HG03175 (cell line): ENCODE measurements around the gene SGSH.

Experiments
- ATAC-seq: cut with Tn5 transposase; IDR thresholded peaks from one replicate; pipeline ENCODE4 v1.9.1; 2021; ENCODE audit warnings: mild to moderate bottlenecking, moderate library complexity; ENCODE audit not compliant: unreplicated experiment

Gene SGSH

GRCh38 chr17:80187090-80187489, 33.0 kb downstream of the SGSH start:
- ATAC-seq: no peak

- ATAC-seq: no peak
These were observed 34.2 kb downstream of the SGSH start for GRCh38 chr17:80185968-80186367.

GRCh38 chr17:80184423-80184714, 35.8 kb downstream of the SGSH start:
- ATAC-seq: no peak

GRCh38 chr17:80183581-80184422, 36.3 kb downstream of the SGSH start:
- no peak for ATAC-seq

- no peak for ATAC-seq
These were observed 37.3 kb downstream of the SGSH start for GRCh38 chr17:80182845-80183223.

GRCh38 chr17:80182118-80182844, 37.9 kb downstream of the SGSH start:
- no peak for ATAC-seq

GRCh38 chr17:80181431-80181830, 38.7 kb downstream of the SGSH start:
- no peak for ATAC-seq

- no peak for ATAC-seq
These were observed 39.9 kb downstream of the SGSH start for GRCh38 chr17:80180192-80180591.

GRCh38 chr17:80177986-80178595, 42.0 kb downstream of the SGSH start:
- ATAC-seq: no peak

- no peak for ATAC-seq
These were observed 43.4 kb downstream of the SGSH start for GRCh38 chr17:80176757-80177156.

- no peak for ATAC-seq
These were observed 46.2 kb downstream of the SGSH start for GRCh38 chr17:80173916-80174315.

GRCh38 chr17:80173126-80173525, 47.0 kb downstream of the SGSH start:
- ATAC-seq: no peak

GRCh38 chr17:80171681-80172080, 48.5 kb downstream of the SGSH start:
- ATAC-seq: no peak

GRCh38 chr17:80169784-80170500, 50.2 kb downstream of the SGSH start, which contains the start of gene CARD14:
TSS of gene CARD14 (plus strand) at chr17:80170030. CDS start at chr17:80181439, 11,409 bp downstream.
- ATAC-seq: no peak

- ATAC-seq: no peak
These were observed 51.0 kb downstream of the SGSH start for GRCh38 chr17:80169107-80169506.

- no peak for ATAC-seq
These were observed 51.8 kb downstream of the SGSH start for GRCh38 chr17:80168371-80168770.

GRCh38 chr17:80166446-80166845, 53.7 kb downstream of the SGSH start:
- ATAC-seq: no peak

GRCh38 chr17:80164185-80164584, 55.9 kb downstream of the SGSH start:
- ATAC-seq: no peak

GRCh38 chr17:80163336-80163735, 56.8 kb downstream of the SGSH start:
- ATAC-seq: no peak

GRCh38 chr17:80160536-80160935, 59.6 kb downstream of the SGSH start:
- ATAC-seq: no peak
